SK-N-SH (cell line): ENCODE measurements around the gene INPP5E.

Experiments used
- MAX ChIP-seq: IDR thresholded peaks from 2 replicates; pipeline ENCODE4 v1.4.0; 2012; ENCODE audit warnings: low read depth
- RCOR1 ChIP-seq: fragments of 150-350 bp; IDR thresholded peaks from 2 replicates; pipeline ENCODE4 v1.6.1; 2017; ENCODE audit warnings: antibody characterized with exemption, low read length
- REST ChIP-seq: IDR thresholded peaks from 2 replicates; pipeline ENCODE4 v1.6.1; 2012; ENCODE audit warnings: mild to moderate bottlenecking, low read depth, low read length, moderate library complexity
- TAF1 ChIP-seq: IDR thresholded peaks from 2 replicates; pipeline ENCODE4 v1.6.1; 2012; ENCODE audit warnings: low read depth, mild to moderate bottlenecking, low read length, moderate library complexity, borderline replicate concordance

- TF ChIP-seq MAX (no peak), TAF1 (no peak), REST (no peak), RCOR1 (no peak)
Measured at GRCh38 chr9:136455043-136456002, 15.7 kb upstream of the INPP5E start.
